ENCODE data around the gene STAM2. TPM values are rescaled to one million over a fixed set of nuclear protein-coding genes. Genes with fewer than 3 reads are reported as not detected.
A peak's percentile ranks its signal among the peaks of the same experiment; 100 is the strongest.
"Not testable (repeated sequence)": the region's sequence is repeated elsewhere in the genome, so short reads cannot be mapped to it uniquely, and the experiment has no call there.

Gene STAM2
- polyA plus RNA-seq, 10 donors: 16.5 to 29.2 (median 22.1) TPM

DNA sequence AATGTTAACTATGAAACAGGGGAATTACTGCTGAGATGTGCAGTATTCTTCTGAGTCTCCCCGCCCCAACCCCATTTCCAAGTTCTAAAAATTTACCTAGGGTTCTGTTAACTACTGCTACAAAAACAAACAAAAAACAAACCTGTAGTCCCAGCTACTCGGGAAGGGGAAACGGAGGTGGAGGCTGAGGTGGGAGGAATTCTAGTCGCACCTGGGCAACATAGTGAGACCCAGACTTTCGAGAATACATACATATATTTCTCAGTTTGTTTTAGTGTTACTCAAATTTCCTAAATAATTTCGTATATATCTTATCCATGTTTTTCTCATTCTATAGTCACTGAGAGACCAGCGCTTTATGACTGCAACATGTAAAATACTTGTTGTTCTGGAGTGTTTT is 989 bp downstream of the STAM2 start:
- no peak for DNase-seq

DNA sequence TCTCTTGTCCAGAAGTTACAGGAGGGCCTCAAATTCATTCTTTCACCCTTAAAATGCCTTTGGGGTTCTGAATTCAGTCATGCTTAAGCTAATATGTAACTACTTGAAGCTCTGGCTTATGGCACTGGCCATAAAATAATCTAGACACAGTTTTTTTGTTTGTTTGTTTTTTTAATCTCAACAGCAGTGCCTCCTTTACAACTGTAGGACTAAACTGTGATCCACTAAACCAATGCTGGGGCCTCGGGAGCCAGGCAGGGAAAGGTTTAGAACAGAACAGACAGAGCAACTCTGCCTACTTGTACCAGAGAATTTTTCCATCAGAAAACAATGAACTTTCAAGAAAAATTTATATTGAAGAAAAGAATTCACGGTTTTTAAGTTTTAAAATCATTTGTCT is 1.7 kb downstream of the STAM2 start:
- peak in 1 of 3 donors; percentile 5 for DNase-seq

DNA sequence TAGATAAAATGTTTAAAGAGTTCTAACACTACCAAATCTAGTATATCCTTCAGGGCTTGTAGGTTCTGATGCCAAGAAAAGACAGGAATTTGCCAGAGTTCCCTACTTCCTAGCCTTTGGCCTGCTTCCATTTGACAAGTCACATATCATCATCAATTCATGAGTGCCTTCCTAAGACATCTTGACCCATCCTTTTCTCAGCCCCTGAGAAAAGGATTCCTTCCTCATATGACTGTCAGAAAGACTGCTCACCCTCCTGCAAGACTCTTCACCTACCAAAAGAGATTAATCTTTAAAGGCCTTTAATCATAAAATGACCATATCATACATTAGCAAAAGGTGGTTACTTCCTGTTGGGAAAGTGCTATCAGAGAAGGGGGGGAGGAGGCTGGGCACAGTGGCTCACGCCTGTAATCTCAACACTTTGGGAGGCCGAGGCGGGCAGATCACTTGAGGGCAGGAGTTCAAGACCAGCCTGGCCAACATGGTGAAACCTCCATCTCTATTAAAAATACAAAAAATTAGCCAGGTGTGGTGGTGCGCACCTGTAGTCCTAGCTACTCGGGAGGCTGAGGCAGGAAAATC is 3.3 kb downstream of the STAM2 start:
- DNase-seq: peak in 1 of 3 donors; percentile 3

DNA sequence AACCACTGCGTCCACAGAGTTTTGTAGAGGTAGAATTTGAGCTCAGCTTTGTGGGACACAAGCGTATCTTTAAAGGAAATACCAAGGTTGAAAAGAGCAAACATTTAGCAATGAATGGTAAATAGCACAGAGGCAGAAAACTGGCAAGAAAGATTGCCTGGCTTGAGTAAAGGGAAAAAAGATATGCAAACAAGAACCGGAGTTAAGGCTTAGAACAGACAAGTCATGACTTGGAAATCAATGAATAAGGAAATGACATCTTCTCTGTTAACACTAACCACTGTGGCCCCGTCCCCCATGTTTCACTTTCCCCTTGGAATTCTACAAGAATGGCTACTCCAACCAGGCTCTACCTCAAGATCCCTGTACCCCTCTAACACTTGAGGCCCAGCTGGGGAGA is 3.8 kb downstream of the STAM2 start:
- peak in 1 of 3 donors; percentile 29 for DNase-seq

DNA sequence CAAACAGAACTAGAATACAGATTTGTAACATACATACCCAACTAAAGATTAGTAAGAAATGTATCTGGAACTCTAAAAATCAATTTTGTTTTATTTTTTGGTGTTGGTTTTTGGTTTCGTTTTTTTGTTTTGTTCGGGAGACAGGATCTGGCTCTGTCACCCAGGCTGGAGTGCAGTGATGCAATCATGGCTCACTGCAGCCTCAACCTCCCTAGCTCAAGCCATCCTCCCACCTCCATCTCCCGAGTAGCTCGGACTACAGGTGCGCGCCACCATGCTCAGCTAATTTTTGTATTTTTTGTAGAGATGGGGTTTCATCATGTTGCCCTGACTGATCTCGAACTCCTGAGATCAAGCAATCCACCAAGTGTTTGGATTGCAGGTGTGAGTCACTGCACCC is 6.4 kb downstream of the STAM2 start:
- DNase-seq: not testable (repeated sequence)

DNA sequence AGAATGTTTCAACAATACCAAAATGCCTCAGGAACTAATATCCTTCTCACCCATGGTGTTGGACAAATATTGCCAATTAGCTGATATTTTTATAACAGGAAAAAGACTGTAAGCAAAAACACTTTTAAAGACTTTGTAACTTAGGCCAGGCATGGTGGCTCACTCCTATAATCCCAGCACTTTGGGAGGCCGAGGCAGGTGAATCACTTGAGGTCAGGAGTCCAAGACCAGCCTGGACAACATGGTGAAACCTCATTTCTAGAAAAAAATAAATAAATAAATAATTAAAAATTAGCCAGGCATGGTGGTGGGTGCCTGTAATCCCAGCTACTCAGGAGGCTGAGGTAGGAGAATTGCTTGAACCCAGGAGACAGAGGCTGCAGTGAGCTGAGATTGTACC is 8.1 kb downstream of the STAM2 start:
- not testable (repeated sequence) for DNase-seq

DNA sequence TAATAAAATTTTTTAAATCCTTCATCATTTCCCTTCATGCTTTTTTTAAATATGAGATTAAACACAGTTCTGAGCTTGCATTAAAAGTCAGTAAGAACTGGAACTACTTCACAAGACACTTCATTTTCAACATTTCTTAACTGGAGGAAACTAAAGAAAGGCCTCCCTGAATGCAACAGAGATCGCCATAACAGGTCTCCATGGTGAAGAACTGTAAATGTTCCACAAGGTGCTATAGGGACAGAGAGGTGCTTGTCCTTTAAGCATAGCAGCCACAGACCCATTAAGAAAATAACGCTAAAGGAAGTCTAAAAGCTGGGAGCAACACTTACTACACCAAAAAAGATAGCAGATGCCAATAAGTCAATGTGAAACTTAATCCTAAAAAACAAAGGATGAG is 8.5 kb downstream of the STAM2 start:
- no peak for DNase-seq

DNA sequence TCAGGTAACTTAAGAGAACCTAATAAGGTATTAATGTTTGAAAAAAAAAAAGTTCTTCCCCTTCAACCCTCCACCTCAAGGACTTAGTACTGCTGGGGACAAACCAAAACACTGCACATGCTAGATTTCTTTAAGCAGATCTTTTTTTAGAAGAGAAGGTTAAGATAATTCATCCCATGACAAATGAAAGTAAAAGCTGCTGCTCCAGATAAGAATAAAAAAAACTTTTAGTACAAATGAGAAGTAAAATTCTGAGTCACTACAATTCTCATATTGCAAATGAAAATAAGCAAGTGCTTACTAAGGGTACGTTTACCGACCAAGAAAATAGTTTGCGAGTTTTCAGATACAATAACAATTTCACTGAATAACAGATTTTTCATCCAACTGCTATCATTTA is 8.9 kb downstream of the STAM2 start:
- DNase-seq: no peak

DNA sequence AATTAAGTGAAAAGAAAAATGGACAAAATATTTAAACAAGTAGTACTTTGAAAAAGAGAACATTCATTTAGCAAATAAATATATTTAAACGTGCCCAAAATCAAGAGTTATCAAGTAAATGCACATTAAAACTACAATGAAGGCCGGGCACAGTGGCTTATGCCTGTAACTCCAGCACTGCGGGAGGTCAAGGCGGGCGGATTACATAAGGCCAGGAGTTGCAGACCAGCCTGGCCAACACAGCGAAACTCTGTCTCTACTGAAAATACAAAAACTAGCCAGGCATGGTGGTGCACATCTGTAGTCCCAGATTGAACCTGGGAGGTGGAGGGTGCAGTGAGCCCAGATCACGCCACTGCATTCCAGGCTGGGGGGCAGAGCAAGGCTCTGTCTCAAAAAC is 9.8 kb downstream of the STAM2 start:
- DNase-seq: no peak

DNA sequence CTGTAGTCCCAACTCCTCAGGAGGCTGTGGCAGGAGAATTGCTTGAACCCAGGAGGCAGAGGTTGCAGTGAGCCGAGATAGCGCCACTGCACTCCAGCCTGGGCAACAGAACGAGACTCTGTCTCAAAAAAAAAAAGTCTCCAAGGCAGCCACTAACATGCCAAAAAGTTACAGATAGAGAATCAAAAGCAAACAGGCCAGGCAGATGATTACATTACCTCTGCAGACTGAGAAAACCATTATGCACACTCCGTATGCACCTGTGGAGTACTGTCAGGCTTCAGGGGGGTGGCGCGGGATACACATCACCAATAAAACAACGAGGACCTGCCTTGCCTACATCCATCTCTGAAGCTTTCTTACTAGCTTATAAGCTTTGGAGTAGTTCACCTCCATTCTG is 10.3 kb downstream of the STAM2 start:
- no peak for DNase-seq

DNA sequence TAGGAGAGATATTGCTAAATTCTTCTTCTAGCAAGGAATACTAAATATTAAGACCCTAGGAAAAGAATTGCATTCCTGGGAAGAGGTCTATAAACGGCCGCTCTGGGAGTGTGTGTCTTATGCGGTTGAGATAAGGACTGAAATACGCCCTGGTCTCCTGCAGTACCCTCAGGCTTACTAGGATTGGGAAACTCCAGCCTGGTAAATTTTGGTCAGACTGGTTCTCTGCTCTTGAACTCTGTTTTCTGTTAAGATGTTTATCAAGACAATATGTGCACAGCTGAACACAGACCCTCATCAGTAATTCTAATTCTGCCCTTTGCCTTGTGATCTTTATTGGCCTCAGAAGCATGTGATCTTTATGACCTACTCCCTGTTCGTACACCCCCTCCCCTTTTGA is 11.9 kb downstream of the STAM2 start:
- not testable (repeated sequence) for DNase-seq

DNA sequence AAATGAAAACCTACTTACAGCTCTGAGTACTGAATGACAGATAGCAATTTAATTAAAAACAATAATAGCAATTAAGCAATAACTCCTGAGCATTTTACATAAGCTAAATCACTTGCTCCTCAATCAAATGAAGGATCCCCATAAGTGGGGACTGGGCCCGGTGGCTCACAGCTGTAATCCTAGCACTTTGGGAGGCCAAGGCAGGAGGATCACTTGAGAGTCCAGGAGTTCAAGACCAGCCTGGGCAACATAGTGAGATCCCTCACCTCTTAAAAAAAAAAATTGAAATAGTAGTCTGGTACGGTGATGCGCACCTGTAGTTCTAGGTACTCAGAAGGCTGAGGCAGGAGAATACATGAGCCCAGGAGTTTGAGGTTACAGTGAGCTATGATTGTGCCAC is 13.4 kb downstream of the STAM2 start:
- no peak for DNase-seq

DNA sequence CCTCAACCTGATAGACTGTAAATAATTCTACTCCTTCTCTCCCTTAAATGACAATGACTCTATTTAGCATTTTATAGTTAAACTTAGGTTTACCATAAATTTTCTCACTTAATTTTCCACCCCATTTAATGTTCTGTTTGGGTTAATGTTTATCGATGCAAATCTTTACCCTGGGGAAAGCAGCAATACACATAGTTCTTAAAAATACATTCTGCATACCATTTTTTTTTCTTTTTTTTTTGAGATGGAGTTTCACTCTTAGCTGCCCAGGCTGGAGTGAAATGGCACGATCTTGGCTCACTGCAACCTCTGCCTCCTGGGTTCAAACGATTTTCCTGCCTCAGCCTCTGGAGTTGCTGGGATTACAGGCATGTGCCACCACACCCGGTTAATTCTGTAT is 14.0 kb downstream of the STAM2 start:
- no peak for DNase-seq

DNA sequence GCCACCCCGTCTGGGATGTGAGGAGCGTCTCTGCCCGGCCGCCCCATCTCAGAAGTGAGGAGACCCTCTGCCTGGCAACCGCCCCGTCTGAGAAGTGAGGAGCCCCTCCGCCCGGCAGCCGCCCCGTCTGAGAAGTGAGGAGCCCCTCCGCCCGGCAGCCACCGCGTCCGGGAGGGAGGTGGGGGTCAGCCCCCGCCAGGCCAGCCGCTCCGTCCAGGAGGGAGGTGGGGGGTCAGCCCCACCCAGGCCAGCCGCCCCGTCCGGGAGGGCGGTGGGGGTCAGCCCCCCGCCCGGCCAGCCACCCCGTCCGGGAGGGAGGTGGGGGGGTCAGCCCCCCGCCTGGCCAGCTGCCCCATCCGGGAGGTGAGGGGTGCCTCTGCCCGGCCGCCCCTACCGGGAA is 15.2 kb downstream of the STAM2 start:
- DNase-seq: not testable (repeated sequence)

DNA sequence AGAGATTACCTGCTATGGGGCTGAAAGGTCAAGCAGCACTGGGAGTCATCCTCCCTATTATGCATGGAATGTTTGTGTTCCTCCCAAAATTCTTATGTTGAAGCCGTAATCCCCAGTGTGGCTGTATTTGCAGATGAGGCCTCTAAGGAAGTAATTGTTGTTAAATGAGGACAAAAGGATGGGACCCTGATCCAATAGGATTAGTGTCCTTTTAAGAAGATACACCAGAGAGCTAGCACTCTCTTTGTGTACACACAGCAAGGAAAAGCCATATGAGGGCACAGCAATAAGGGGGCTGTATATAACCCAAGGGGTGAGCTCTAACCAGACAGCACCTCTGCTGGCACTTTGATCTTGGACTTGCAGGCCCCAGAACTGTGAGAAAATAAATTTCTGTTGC is 18.3 kb downstream of the STAM2 start:
- DNase-seq: no peak

DNA sequence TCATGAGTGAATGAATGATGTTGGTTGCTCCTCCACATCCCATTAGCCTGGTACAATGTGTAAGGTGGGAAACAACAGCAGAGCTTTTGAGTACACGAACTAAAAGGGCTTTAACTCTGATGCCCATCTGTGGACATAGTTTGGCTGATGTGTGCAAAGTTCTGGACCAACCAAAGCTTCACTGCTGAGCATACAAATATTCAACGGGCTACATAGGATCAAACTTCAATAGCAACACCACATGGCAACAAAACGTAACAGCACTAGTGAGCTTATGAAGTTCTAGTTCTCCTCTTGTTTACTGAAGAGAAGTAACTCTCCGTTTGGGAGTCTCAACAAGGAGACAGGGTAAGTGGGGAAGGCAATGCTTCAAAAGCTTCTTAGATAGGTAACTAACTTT is 20.4 kb downstream of the STAM2 start:
- DNase-seq: no peak

DNA sequence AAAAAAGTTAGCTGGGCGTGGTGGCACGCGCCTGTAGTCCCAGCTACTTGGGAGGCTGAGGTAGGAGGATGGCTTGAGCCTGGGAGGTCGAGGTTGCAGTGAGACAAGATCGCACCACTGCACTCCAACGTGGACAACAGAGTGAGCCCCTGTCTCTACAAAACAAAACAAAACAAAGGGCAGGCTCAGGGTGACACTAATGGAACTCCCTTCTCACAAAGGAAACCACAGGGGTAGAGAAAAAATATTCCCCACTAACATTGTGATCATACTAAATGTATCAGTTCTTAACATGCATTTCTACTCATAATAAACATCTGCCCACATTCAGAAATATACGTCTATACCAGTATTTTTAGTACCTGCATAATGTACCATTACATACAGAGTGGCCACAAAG is 21.1 kb downstream of the STAM2 start:
- DNase-seq: no peak

DNA sequence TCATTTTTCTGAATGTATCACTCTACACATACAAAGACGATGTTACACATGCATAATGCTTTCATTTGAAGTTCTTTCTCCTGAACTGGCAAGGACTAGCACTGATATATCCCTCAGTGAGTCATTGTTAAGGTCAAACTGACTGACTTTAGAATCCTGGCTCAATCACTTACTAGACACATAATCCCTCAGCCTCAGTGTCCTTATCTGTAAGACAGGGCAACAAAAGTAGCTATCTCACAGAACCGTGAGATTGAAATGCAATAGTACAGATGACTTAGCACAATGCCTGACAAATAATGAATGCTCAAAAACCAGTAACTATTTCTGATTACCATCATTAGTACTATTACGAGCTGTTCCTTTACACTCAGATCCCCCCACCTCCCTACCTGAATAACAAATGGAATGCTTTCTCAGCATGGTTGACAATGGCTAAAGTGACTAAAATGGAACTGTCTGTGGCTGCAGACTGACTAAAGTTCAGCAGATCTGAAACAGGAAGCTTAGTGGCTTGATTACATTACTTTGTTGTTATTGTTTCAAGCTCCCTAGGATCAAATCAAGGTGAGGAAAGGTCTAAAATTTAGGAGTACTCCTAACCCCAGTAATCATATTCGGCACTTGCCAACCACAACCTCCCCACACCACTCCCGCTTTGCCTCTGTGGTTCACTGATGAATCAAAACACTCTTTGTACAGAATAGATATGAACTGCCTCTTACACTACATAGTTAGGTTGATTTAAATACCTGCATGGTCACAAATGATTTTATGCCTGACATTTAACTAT is 40.9 kb downstream of the STAM2 start:
- DNase-seq: no peak

DNA sequence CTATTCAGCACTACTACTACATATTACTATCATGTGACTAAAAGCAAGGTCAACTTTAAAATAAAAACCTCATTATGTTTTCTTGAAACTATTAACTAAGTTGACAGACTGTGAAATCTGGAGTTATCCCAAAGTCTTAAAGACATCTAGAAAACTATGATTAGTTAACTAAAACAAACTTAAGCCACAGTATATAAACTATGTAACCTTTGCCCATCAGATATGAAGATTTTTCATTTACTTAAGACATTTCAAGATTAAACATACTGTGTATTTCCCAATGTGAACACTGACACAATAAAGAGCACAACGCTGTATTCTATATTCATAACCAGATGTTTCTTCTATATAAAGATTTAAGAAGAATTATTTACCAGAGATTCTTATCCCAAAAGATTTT is 43.3 kb downstream of the STAM2 start:
- DNase-seq: no peak

DNA sequence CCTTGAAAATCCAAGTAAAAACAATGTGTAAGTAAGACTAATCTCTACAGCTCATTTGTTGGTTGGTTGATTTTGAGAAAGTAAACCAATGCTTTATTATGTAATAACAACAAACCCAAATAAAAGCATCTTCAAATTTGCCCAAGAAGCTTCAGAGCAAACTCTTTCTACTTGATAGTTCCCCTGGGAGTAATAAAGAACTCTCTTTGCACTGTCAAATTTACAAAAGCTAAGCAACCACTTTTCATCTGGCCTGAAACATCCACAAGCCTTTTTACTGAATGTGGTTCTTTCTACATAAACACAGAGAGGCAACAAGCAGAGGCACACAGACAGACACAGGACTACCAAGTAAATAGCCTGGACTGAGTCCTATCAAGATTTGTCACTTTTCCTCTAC is 47.9 kb downstream of the STAM2 start:
- no peak for DNase-seq

DNA sequence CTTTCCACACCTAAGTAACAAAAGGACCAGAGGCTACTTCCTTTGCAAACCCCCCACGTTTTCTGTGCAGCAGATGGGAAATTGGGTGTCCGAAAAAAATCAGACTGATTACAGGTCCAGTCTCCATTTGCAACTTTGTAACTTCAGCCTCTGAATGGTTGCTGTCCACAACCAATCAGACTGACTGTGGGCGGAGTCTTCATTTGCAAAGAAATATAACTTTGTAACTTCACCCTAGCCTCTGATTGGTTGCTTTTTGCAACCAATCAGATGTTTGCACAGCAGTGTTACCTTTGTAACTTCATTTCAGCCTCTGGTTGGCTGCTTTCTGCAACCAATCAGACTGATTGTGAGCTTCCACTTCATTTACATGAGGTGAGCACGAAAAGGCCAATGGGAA is 48.9 kb downstream of the STAM2 start:
- DNase-seq: no peak

DNA sequence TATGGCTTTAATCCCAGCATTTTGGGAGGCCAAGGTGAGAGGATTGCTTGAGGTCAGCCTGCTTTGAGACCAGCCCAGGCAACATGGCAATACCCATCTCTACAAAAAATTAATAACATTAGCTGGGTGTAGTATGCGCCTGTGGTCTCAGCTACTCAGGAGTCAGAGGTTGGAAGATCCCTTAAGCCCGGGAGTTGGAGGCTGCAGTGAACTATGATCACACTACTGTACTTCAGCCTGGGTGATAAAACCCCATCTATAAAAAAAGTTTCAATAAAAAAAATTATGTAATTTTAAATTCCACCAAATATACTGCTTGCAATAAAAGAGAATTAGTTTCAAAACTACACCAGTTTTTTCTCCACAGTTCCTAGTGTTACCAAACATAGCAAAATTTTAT is 53.4 kb downstream of the STAM2 start:
- DNase-seq: no peak

DNA sequence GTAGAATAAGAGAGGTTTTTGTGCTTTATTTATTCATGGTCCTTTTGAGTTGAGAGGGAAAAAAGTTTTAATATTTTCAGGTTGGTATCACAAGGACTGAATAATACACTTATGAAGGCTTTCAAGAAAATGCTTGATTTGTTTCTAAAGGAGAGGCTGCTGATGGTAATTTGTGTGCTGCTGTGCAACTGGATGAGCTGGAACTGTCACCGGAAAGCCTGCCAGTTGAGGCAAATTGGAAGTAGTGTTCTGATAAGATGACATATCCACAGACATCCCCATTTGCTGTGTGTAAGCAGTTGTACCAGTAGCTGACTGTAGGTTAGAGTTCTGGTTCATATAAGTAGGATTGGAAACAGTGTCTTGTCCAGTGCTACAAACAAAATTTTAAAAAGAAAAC is 55.1 kb downstream of the STAM2 start:
- DNase-seq: no peak

DNA sequence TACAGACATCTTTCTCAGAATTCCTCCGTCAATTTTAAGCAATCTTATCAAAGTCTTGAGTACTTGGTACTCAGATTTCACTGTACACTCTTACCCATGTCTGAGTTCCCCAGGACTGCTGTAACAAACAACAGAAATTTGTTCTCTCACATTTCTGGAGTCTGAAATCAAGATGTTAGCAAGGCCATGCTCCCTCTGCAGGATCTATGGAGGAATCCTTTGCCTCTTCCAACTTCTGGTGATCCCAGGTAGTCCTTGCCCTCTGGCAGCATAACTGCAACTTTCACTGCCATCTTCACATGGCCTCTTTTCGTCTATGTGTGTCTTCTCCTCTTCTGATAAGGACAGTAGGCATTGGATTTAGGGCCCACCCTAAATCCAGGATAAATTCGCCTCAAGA is 59.6 kb downstream of the STAM2 start:
- DNase-seq: peak in 2 of 3 donors; percentile 13 to 25

Measured in muscle of back (tissue), 11 donors.